NCI-H1092 treated with DMSO at 0.1 percent for 48 hours (cell line): ENCODE results near the gene MARF1.
"Not testable (repeated sequence)": the region's sequence is repeated elsewhere in the genome, so short reads cannot be mapped to it uniquely, and the experiment has no call there.

ENCODE experiments used
- DNase-seq: peaks from one replicate; lab custom pipeline; 2025; lab: John Stamatoyannopoulos, UW

MARF1 gene

GRCh38 chr16:15567823-15568222, 75.1 kb downstream of the MARF1 start:
- no peak for DNase-seq

GRCh38 chr16:15566095-15566494, 76.9 kb downstream of the MARF1 start:
- DNase-seq = no peak

GRCh38 chr16:15564604-15565339, 78.2 kb downstream of the MARF1 start:
- no peak for DNase-seq

- no peak for DNase-seq
Measured at GRCh38 chr16:15559176-15559575, 83.8 kb downstream of the MARF1 start.

GRCh38 chr16:15557258-15557657, 85.7 kb downstream of the MARF1 start:
- DNase-seq = no peak

- DNase-seq = no peak
Measured at GRCh38 chr16:15556130-15556529, 86.8 kb downstream of the MARF1 start.

GRCh38 chr16:15553313-15554088, 89.5 kb downstream of the MARF1 start:
- DNase-seq = no peak

GRCh38 chr16:15552507-15552906, 90.4 kb downstream of the MARF1 start:
- DNase-seq = no peak

- no peak for DNase-seq
Measured at GRCh38 chr16:15548482-15548891, 94.5 kb downstream of the MARF1 start.

GRCh38 chr16:15547768-15548096, 95.2 kb downstream of the MARF1 start:
- DNase-seq = no peak

DNA sequence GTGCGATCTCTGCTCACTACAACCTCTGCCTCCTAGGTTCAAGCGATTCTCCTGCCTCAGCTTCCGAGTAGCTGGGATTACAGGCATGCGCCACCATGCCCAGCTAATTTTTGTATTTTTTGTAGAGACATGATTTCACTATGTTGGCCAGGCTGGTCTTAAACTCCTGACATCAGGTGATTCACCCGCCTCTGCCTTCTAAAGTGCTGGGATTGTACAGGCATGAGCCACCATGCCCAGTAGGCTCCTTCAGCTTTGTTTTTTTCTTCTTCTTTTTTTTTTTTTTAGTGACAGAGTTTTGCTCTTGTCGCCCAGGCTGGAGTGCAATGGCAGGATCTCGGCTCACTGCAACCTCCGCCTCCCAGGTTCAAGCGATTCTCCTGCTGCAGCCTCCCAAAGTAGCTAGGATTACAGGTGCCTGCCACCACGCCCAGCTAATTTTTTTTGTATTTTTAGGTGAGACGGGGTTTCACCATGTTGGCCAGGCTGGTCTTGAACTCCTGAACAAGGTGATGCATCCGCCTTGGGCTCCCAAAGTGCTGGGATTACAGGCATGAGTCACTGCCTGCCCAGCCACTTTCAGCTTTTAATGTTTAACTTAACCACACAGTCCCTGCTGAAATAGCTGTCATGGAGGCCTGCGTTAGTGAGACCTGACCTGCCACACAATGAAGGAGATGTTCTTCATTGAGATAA, 95.7 kb downstream of the MARF1 start:
- DNase-seq = not testable (repeated sequence)

- DNase-seq = no peak
Measured at GRCh38 chr16:15545544-15545943, 97.4 kb downstream of the MARF1 start.

GRCh38 chr16:15544405-15544804, 98.5 kb downstream of the MARF1 start:
- DNase-seq = no peak
